HG03159 (cell line): ENCODE results near the gene SREBF2.

Experiments
- ATAC-seq: cut with Tn5 transposase; IDR thresholded peaks from one replicate; pipeline ENCODE4 v1.9.1; 2021; ENCODE audit warnings: mild to moderate bottlenecking, moderate library complexity; ENCODE audit not compliant: unreplicated experiment

The SREBF2 gene

DNA sequence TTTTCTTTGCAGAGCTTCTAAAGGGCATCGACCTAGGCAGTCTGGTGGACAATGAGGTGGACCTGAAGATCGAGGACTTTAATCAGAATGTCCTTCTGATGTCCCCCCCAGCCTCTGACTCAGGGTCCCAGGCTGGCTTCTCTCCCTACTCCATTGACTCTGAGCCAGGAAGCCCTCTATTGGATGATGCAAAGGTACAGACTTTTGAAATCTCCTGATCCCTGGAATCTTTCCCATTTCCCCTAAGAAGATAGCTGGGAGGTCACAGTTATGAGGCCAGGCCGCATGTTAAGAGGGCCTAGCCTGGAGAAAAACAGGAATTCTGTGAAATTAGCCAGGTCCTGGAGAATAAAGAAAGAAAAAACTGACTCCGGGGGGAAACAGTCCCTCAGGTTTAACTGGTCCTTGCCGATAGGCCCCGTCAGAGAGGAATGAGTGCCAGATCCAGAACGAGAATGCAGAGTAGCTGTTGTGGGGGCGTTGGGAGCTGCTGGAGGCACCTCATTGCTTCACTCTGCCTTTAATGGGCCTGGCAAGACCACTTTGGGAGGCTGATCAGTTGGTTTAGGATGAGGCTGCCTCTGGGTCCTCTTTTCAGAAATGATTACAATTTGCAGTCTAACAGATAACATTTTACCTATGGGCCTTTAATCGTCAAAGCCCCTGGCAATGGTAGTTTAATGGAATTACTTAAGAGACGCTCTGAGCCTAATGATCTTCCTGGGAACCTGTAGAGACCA is 42.8 kb downstream of the SREBF2 start:
- ATAC-seq, result no peak

DNA sequence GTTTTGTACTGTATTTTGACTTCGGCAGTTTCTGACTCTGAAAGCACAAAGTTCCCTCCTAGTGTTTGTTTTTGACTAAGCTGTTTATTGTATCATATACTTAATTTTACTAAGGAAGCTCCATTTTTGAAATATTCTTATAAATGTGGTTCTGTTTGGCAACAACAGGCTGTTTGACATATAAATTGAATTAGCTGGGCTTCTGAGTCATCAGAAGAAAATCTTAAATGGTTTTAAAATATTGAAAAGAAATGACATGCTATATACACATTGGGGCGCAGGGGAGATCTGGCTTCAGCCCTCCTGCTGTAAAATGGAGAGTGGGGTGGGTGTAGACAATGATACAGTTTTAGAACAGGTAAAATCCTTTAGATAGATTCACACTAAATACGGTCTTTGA is 43.4 kb downstream of the SREBF2 start:
- ATAC-seq, result no peak

DNA sequence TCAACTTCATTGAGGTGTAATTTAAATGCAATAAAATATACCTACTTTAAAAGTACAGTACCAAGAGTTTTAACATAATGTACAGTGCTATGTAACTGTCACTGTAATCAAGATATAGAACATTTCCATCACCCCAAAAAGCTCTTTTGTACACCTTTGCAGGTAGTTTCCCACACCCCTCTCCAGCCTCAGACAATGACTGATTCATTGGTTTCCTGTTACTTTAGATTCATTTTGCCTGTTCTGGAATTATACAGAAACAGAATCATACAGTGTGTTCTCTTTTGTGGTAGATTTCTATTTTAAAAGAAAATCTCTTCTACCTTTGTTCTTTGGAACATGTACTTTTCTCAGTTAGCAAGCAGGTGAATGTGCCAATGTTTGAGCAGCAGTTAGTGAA is 43.8 kb downstream of the SREBF2 start:
- ATAC-seq, result no peak

DNA sequence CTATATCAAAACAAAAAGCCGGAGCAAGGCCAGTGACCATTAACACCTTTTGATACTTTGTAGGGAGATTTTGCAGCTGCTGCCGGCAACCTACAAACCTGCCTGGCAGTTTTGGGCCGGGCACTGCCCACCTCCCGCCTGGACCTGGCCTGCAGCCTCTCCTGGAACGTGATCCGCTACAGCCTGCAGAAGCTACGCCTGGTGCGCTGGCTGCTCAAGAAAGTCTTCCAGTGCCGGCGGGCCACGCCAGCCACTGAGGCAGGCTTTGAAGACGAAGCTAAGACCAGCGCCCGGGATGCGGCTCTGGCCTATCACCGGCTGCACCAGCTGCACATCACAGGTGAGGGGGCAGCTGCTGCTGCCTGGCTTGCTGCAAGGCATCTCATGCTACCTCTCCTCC is 47.7 kb downstream of the SREBF2 start:
- no peak for ATAC-seq

DNA sequence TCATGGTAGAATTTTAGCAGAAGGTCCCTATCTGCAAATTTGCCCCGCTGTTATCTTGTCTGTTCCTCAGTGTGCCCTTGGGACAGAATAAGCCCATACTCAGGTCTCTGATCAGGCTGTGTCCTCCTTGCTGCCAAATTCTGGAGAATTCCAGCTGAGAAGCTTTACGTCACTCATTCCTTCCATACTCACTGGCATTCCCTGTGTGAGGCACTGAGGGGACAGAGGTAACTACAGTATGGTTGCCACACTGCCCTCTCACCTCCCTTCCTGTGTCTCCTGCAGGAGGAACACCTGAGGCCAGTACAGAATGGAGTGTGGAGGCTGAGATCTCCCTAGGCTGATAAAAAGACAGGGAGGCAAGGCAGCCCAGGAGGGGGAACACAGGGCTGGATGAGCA is 50.5 kb downstream of the SREBF2 start:
- no peak for ATAC-seq

DNA sequence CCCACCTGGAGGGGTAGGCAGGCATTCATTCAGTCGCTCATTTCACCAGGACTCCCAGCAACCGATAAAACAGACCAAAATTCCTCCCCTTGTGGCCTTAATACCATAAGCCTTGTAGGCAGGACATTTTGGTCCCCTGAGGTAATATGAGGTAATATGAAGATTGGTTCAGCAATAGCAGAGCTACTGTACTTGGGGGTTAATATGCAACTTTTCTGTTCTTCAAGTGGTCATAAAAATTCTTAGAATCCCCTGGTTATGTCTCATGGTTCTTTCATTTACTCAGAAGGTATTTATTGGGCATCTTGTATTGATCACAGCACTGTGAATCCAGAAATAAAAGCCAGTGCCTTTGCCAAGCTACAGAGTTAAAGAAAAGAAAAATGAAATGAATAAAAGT is 52.2 kb downstream of the SREBF2 start:
- ATAC-seq, result no peak

DNA sequence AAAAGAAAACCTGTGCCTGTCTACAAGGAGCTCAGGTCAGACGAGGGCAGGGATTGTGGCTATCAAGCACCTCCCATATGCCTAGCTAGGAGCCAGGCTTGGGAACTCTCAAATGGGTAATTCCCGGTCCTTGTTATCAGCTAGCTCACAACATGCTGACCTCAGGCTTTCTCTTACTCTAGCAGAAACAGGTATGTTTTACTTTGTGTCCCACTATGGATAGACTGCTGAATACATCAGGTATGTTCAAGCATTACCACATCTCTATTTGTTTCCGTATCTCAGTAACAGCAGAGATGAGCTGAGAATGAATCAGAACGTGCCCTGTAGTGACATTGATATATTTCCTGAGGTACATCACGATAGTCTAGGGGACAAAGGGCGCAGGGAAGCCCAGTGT is 52.6 kb downstream of the SREBF2 start:
- no peak for ATAC-seq

DNA sequence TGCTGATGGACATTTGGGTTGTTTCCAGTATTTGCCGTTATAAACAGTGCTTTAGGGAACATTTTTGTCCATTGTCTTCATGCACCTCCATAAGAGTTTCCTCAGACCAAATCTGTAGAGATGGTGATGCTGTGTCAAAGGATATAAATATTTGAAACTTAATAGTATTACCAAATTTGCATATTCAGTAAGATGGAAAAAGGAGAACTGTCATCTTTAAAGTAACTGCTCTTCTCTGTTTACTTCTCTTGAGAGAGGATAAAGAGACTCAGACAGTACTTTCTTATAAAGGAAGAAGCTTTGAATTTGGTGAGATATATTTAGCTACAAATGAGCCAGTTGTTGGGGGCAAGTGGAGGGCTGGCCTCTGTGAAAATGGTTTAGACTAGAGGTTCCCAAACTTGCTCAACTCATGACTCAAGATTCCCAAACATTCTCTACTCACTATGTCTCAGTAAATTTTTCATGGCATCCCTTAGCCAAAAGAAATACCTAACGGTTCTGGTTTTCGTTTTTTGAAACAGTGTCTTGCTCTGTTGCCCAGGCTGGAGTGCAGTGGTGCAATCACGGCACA is 55.8 kb downstream of the SREBF2 start:
- ATAC-seq, result no peak

DNA sequence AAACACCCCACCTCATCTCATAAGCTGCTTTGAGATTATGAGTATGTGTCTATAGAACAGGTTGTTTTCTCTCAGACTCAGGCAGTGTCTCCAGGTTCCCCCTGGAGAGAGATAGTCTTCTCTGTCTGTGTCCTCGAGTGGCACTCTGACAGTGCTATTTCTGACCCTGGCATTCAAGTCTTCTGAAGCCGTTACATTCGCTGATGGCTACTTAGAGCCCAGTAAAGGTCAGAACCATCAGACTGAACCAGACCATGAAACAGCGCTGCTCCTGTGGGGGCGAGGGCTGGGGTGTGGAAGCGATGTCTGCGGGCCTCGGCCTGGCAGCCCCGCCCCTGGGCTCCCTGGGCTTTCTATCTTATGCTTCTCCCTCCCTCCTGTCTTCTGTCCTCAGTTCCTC is 58.5 kb downstream of the SREBF2 start:
- ATAC-seq, result no peak

DNA sequence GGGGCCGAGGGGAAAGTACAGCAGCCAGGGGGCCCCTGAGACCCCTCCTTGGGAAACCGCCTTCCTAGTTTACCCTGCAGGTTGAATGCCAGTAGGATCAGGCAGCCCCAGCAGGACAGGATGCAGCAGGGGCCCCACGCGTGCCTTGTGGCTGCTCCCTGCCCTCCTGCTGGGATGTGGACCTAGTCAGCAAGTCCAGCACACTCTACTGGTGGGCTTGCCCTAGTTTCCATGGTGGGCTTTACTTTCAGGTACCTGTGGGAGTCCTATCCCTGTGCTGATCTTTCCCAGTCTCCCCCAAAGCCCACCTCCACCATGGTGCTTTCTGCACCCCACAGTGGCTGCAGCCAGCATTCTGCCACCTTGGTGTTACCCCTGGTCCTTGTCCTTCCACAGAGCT is 59.8 kb downstream of the SREBF2 start:
- ATAC-seq, result no peak

DNA sequence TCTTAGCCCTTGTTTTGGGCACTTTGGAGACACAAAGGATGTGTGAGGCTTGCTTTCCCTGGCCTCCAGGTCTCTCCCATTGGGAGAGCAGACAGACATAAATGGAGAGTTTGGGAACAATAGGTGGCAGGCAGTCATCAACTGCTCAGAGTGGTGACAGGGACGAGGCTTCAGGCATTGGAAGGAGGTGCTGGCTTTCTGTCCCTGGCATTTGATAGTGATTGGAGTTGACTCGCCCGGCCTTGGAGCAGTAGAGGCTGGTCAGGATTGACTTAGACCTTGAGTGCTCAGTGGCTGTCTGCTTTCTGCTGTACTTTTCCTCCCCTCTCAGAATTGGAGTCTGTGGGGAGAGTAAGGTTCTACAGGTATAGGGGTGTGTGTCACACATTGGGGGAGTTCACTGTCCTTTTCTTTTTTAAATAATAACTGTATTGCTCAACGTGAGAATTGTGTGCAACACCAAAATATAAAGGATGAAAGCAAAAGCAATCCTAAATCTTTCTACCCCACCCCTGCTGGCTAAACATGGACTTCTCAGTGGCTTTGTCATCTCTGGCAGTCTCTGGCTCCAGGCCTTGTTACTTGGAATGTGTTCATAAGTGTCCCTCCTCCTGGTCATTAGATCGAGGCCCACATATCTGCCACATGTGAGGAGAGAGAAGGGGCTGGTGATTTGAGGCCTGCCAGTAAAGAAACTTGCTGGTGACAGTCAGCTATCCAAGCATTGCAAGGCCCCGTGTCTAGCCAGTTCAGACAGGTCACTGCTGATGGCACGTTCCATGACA is 60.9 kb downstream of the SREBF2 start:
- no peak for ATAC-seq

DNA sequence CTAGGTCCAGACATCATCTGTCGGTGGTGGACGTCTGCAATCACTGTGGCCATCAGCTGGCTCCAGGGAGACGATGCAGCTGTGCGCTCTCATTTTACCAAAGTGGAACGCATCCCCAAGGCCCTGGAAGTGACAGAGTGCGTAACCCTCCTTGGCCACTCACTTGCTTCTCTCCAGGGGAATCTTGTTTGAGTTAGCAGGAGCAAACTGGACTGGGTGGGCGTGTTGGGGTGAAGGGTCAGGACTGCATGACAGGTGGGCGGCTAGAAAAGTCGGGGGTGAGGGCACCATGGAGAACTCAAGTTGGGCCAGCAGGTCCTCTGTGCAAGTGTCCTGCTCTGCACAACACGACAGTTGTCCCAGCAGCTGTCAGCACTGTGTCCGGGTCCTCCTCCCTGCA is 65.7 kb downstream of the SREBF2 start:
- no peak for ATAC-seq

DNA sequence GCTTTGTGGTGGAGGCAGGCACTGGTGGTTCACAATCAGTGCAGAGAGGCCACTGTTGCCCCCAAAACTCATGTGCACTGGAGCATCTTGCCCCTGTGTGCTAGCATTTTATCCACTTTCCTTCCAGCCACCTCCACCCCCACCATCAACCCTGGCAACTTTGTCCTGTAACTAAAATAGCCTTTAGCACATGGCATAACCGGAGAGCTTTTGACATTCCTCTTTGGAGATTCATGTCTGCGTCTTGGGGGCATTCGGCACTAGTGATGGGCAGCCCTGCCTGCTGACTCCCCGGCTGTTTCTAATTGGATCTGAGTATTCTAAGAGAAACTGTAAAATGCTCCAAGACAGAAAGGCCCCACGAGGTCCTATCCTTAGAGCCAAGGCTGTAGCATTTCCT is 66.2 kb downstream of the SREBF2 start:
- ATAC-seq, result no peak

DNA sequence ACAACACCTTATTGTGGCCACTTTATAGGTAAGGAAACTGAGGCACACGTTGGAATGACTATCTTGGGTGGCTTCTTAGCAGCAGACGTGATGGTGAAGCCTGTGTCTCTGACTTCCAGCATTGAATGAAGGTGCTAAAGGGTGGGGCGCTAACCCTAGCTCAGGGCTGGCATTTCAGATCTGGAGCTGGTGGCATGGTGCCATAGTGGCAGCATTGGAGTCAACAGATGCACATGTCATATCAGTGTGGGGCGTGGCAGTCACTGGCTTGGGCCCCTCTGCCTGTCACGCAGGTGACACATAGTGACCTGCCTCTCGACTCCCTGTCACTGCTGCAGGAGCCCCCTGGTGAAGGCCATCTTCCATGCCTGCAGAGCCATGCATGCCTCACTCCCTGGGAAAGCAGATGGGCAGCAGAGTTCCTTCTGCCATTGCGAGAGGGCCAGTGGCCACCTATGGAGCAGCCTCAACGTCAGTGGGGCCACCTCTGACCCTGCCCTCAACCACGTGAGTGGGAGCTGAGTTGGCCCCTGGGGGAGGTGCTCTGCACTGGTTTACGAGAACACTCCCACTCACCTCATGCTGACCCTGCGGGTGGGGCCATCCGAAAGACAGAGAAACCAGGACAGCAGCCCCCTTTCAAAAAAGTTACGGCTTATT is 67.2 kb downstream of the SREBF2 start:
- no peak for ATAC-seq

DNA sequence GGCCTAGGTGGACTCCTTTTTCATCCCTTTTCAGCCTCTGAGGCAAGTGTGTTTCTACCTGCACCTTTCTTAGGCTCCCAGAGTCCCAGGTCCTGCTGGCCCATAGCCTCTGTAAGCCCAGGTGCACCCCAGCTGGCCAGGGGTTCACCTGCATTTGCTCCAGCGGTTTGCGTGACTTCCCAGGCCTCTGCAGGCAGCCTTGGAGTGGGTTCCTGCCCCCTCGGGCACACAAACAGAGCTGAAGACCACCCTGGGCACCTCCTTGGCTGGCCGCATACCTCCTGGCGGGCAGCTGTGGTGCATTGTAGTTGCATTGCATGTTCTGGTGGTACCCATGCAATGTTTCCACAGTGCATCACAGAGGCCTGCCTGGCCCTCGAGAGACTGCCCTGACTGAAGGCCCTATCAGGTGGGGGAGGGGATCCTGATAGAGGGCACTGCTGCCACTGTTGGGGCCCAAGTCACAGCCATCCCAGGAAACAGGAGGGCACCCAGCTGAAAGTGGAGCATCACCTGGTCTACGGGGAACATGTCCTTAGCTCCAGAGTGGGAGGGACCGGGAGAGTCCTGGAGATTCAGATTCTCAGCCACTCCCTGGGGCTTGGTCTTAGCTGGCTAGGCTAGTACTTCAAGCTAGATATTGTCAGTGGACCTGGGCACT is 67.9 kb downstream of the SREBF2 start:
- no peak for ATAC-seq

DNA sequence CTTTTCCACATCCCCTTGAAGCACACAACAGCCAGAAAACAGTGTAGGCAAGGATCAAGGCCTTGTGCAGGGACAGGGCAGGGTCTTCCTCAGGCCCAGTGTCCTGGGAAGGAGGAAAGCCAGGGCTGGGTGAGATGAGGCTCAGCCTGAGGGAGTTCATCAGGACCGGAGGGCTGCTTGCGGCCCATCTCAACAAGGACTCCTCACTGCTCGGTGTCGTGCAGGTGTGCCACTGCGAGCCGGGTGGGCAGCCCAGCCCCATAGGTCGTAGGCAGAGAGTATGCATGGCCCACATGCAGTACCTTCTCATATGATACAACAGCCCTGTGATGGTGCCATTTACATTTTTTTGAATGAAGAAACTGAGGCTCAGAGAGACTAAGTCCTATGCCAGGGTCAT is 69.1 kb downstream of the SREBF2 start:
- ATAC-seq, result no peak

DNA sequence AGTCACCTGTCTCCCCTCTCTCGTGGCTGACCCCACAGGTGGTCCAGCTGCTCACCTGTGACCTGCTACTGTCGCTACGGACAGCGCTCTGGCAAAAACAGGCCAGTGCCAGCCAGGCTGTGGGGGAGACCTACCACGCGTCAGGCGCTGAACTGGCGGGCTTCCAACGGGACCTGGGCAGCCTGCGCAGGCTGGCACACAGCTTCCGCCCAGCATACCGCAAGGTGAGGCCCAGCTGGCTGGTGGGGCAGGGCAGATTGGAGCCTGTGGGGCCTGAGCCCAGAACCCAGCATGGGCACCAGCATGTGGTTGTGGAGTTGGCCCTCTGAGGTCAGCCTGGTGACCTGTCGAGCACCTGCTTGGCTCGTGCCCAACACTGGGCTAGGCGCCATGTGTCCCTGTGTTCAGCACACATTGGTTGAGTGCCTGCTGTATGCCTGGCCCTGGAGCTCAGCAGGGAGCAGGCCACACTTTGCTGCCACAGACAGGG is 70.1 kb downstream of the SREBF2 start:
- no peak for ATAC-seq

DNA sequence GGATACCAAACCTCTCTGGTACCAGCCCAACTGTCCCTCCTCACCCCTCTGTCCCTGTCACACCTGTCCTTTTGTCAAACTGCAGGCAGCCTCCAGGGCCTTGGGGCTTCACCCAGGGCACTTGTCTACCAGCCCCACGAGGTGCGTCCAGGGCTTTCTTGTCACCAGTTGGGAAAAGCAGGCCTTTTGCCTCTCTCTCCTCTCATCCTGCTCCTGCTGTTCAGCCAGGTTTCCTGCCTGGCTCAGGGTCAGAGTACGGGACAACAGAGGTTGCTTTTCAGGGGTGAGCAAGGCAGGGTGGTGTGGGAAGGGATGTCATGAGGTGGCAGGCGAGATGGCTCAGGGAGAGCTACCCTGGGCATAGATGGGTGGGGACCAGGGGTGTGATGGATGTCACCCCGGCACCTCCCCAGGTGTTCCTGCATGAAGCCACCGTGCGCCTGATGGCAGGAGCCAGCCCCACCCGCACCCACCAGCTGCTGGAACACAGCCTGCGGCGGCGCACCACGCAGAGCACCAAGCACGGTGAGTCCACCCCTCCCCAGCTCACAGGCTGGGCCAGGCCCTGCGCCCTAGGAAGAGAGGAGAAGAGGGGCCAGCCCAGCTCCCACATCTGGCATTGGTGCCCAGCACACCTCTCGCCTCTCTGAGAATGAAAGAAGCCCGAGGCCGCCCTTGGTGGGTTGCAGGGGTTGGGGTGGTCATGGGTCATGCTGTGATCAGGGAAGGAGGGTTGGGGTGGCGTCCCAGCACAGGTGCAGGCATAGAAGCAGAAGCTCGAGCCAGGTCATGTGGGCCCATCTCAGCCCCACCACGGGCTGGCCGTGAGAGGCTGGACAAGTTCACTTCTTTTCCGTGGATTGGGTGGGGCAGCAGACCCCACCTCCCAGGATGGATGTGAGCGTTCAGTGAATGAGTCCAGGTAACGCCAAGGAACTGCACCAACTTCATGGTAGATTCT is 71.8 kb downstream of the SREBF2 start:
- no peak for ATAC-seq

DNA sequence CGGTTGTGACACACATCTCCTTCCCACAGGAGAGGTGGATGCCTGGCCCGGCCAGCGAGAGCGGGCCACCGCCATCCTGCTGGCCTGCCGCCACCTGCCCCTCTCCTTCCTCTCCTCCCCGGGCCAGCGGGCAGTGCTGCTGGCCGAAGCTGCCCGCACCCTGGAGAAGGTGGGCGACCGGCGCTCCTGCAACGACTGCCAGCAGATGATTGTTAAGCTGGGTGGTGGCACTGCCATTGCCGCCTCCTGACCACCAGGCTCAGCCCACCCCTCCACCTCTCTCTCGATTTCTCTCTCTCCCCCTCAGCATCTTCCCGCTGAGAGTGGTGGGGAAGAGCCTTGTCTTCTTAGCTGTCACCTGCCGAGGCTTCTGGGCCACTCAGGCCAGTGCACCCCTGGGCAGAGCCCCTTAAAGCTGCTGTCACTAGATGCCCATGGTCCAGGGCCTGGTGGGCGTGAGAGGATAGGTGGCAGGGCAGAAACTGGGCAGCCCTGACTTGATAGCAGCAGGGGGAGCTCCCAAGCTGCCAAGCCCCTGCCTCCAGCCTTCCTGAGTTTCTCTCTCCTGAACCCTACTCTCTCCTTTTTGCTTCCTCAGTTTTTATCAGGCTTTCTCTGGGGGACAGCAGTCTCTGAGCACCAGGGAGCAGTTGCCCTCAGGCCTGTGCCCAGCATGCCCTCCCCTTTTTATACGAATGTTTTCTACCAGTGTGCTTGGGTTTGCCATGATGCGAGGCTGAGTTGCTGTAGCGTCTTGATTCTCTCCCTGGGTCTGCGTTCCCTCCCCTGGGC is 72.7 kb downstream of the SREBF2 start:
- no peak for ATAC-seq
